Activated T-cell treated with anti-CD3 and anti-CD28 coated beads, Interleukin-2, amount 50 U/mL, for 1 hour (primary cell): ENCODE data around the gene RTRAF.

Experiments
- DNase-seq: peaks from one replicate; pipeline ENCODE4 v3.0.0-alpha.2; 2020

RTRAF gene

GRCh38 chr14:52021957-52022600, 32.7 kb downstream of the RTRAF start:
- no peak for DNase-seq

GRCh38 chr14:52023518-52023917, 34.2 kb downstream of the RTRAF start:
- DNase-seq, result no peak

GRCh38 chr14:52025310-52025709, 36.0 kb downstream of the RTRAF start:
- DNase-seq, result no peak

GRCh38 chr14:52026017-52026660, 36.8 kb downstream of the RTRAF start:
- no peak for DNase-seq

- DNase-seq, result no peak
These were observed 37.6 kb downstream of the RTRAF start for GRCh38 chr14:52026901-52027300.

- DNase-seq, result no peak
These were observed 40.5 kb downstream of the RTRAF start for GRCh38 chr14:52029881-52030280.

GRCh38 chr14:52031781-52032180, 42.4 kb downstream of the RTRAF start:
- DNase-seq, result no peak

GRCh38 chr14:52032204-52032801, 43.0 kb downstream of the RTRAF start:
- DNase-seq, result no peak

- no peak for DNase-seq
These were observed 43.8 kb downstream of the RTRAF start for GRCh38 chr14:52033101-52033642.

- DNase-seq, result no peak
These were observed 49.9 kb downstream of the RTRAF start for GRCh38 chr14:52039124-52039815.

GRCh38 chr14:52040598-52040997, 51.3 kb downstream of the RTRAF start:
- DNase-seq, result no peak

GRCh38 chr14:52042371-52043289, 53.3 kb downstream of the RTRAF start:
- DNase-seq, result no peak

GRCh38 chr14:52043690-52044089, 54.3 kb downstream of the RTRAF start:
- peak; percentile 38 for DNase-seq

GRCh38 chr14:52044791-52045522, 55.6 kb downstream of the RTRAF start:
- no peak for DNase-seq

GRCh38 chr14:52046376-52046917, 57.1 kb downstream of the RTRAF start:
- no peak for DNase-seq

GRCh38 chr14:52048116-52048515, 58.8 kb downstream of the RTRAF start:
- no peak for DNase-seq

GRCh38 chr14:52048641-52049204, 59.4 kb downstream of the RTRAF start:
- no peak for DNase-seq

GRCh38 chr14:52049271-52049670, 59.9 kb downstream of the RTRAF start:
- no peak for DNase-seq

- DNase-seq, result no peak
These were observed 60.6 kb downstream of the RTRAF start for GRCh38 chr14:52049721-52050588.

- DNase-seq, result no peak
These were observed 61.9 kb downstream of the RTRAF start for GRCh38 chr14:52051251-52051650.
